ENCODE data around the gene ITLN2.
"Not testable (repeated sequence)": the region's sequence is repeated elsewhere in the genome, so short reads cannot be mapped to it uniquely, and the experiment has no call there.

ITLN2 gene

DNA sequence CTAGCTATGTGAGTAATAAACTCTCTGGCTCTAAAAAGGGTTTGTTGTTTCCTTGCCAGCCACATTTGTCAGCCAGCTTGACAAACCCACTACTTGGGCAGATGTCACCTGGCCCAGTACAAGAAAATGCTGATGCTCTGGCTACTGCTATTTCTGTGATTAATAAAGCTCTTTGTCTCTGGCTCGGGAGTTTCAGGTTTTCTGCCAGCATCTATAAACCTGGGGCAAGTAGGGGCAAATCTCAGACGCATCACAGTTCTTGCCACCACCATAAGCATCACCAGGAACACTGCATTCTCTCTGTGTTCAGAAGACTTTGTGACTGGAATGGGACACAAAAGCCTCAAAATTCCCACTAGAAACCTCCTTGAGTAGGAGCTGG, 2.5 kb downstream of the ITLN2 start:
- no peak for DNase-seq

DNA sequence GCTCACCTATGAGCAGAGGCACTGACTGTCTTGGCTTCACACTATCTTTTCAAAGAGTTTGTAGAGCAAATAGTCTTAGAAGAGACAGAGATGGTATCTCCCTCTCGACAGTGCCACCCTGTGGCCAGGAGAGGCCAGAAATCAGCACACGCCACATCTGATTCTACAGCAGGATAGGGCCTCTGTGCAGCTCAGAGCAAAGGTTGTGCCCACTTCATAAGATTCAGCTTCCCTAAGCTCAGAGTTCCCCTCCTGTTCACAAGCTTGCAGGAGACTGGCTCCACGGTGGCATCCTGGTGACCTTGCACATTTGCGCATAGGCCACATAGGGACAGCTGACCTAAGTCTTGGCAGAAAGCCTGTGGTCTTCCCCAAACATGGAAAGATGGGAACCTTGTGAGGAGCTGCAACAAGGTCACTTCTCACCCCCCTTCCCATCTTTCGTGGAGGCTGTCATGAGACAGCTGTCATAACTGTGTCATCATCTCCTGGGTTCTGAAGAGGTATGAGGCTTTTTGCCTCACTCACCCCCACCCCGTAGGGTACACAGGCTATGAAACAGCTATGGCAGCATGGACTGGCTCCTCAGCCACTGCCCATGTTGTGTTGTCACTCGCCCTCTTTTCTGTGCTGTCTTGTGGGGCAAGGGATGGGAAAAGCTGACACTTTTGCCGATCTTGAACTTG, 3.0 kb downstream of the ITLN2 start:
- peak; percentile 39 to 79 (median 56) for DNase-seq

DNA sequence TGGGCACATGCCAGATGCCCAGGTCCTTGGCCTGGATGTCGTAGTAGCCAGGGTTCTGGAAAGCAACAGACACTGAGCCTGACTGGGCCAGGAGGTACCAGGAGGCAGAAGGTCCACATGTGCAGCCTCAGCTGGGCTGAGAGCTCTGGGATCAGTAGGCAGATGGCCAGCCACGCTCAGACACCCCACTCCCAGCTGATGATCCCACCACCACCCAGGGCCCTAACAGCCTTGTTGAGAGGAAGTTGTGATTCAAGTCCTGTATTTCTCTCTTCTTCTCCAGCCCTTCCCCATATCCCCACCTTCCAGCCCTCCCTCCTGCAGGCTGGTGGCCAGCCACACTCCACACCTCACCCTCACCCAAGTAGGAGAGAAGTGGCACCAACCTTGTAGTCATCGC, 4.0 kb downstream of the ITLN2 start:
- DNase-seq: no peak

DNA sequence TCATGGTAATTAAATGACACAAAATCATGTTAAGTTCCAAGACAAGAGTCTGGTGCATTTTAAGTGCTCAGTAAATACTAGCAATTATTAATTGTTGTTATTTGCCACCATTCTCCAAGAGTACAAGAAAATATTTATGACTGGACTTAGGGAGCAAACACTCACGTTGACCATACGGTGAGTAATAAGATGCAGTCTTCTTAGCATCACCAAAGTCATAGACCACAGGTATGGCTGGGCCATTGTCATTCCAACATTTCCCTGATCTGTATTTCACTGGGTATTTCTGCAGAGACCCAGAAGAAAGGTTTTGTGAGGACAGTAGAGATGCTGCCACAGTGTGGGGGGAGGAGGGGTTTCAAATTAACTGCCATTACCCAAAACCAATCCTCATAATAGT, 4.7 kb downstream of the ITLN2 start:
- no peak for DNase-seq

DNA sequence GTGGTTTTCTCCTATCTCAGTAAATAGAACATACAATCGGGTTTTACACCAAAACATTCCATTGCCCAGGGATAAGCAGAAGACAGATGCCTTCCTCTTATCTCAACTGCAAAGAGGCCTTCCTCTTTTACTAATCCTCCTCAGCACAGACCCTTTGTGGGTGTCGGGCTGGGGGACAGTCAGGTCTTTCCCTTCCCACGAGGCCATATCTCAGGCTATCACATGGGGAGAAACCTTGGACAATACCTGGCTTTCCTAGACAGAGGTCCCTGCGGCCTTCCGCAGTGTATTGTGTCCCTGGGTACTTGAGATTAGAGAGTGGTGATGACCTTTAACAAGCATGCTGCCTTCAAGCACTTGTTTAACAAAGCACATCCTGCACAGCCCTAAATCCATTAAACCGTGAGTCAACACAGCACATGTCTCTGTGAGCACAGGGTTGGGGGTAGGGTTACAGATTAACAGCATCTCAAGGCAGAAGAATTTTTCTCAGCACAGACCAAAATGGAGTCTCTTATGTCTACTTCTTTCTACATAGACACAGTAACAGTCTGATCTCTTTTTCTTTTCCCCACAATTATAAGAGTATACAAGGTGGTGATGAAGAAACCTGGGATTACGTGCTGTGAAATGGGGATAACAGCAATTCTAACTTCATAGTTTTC, 5.3 kb downstream of the ITLN2 start:
- DNase-seq: not testable (repeated sequence)

DNA sequence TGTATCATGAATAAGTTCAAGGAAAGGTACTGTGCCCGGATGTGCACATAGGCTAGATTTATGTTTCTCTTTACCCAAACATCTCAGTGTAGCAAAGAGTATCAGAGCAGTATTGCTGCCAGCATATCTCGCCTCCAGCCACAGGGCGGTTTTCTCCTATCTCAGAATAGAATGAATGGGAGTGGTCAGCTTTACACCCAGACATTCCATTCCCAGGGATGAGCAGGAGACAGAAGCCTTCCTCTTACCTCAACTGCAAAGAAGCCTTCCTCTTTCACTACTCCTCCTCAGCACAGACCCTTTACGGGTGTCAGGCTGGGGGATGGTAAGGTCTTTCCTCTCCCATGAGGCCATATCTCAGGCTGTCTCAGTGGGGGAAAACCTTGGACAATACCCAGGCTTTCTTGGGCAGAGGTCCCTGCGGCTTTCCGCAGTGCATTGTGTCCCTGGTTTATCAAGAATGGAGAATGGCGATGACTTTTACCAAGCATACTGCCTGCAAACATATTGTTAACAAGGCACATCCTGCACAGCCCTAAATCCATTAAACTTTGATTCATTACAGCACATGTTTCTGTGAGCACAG, 7.3 kb downstream of the ITLN2 start:
- DNase-seq: not testable (repeated sequence)

DNA sequence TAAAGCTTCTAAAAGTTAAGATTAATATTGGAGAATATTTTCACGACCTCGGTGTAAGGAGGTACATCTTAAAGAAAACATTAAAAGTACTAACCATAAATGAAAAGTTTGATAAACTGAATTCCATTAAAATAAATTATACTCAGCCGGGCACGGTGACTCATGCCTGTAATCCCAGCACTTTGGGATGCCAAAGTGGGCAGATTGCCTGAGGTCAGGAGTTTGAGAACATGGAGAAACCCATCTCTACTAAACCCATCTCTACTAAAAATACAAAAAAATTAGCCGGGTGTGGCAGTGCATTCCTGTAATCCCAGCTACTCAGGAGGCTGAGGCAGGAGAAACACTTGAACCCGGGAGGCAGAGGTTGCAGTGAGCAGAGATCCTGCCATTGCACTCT, 8.7 kb downstream of the ITLN2 start:
- DNase-seq: not testable (repeated sequence)

DNA sequence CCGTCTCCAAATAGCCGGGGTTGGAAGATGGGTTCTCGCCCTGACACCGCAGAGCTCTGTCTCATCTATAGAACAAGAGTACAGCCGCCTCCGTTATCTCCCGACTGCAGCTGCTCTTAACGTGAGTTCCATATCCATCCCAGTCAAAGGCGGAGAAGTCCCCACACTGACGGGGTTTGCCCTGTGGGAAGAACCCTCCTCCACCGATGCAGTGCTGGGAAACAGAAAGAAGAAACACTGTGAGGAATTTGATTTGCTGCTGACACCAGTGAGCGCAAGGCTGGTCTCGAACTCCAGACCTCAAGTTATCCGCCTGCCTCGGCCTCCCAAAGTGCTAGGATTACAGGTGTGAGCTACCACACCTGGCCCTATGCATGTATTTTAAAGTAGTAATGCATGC, 9.5 kb downstream of the ITLN2 start:
- DNase-seq: no peak

DNA sequence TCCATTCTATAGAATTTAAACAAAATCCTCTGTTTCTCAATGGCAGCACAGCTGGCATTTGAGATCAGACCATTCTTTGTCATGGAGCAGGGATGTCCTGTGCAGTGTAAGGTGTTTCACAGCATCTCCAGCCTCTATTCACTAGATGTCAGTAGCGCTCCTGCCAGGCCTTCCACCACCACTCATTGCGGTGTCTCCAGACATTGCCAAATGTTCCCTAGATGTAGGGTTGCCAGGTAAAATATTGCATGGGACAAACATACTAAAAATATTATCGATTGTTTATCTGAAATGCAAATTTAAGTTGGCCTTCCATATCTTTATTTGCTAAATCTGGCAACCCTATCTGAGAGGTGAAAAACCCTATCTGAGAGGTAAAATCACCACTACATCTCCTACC, 11.7 kb downstream of the ITLN2 start:
- DNase-seq: peak in 1 of 6 experiments; percentile 5

DNA sequence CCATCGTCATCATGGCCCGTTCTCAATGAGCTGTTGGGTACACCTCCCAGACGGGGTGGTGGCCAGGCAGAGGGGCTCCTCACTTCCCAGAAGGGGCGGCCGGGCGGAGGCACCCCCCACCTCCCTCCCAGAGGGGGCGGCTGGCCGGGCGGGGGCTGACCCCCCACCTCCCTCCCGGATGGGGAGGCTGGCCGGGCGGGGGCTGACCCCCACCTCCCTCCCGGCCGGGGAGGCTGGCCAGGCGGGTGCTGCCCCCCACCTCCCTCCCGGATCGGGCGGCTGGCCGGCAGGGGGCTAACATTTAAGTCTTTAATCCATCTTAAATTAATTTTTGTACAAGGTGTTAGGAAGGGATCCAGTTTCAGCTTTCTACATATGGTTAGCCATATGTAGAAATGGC, 17.9 kb downstream of the ITLN2 start:
- DNase-seq: not testable (repeated sequence)

DNA sequence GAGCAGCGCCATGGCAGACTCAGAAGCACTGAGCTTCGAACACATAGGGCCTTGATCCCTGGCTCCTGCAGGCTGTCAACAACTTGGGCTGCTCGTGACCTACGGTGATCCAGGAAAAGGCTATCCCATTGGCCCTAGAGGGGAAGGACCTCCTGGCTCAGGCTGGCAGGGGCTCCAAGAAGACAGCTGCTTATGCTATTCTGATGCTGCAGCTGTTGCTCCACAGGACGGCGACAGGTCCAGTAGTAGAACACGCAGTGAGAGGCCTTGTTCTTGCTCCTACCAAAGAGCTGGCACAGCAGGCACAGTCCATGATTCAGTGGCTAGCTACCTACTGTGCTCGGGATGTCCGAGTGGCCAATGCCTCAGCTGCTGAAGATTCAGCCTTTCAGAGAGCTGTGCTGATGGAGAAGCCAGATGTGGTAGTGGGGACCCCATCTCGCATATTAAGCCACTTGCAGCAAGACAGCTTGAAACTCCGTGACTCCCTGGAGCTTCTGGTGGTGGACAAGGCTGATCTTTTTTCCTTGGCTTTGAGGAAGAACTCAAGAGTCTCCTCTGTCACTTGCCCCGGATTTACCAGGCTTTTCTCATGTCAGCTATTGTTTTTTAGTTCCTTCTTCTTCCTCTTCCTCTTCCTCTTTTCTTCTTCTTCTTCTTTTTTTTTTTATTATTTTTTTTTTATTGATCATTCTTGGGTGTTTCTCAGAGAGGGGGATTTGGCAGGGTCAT, 18.9 kb downstream of the ITLN2 start:
- no peak for DNase-seq

DNA sequence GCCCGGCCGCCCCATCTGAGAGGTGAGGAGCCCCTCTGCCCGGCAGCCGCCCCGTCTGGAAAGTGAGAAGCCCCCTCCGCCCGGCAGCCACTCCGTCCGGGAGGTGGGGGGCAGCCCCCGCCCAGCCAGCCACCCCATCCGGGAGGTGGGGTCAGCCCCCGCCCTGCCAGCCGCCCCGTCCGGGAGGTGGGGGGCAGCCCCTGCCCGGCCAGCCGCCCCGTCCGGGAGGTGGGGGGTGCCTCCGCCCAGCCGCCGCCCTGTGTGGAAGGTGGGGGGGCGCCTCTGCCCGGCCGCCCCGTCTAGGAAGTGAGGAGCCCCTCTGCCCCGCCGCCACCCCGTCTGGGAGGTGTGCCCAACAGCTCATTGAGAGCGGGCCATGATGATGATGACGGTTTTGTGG, 21.3 kb downstream of the ITLN2 start:
- DNase-seq: not testable (repeated sequence)

DNA sequence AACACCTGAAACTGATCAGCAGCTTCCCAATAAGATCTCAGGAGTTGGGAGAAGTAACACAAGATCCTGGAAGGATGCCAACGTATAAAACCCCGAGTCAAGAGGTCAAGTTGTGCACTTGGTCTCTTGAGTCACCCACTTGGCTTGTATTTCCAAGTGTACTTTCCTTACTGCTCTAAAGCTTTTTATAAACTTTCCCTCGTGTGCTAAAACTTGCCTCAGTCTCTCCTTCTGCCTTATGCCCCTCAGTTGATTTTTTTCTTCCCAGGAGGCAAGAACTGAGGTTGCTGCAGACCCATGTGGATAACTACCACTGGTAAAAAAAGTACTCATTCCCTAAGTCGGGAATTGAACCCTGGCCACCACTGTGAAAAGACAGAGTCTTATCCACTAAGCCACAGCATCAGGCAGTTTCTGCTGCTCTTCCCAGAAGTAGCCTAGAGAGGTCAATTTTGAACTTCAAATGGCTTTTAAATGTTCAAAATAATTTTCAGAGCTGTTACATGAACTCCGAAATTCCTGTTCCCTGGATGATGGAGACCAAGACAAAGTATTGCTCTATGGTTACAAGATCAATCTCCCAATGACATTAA, 28.9 kb downstream of the ITLN2 start:
- no peak for DNase-seq

DNA sequence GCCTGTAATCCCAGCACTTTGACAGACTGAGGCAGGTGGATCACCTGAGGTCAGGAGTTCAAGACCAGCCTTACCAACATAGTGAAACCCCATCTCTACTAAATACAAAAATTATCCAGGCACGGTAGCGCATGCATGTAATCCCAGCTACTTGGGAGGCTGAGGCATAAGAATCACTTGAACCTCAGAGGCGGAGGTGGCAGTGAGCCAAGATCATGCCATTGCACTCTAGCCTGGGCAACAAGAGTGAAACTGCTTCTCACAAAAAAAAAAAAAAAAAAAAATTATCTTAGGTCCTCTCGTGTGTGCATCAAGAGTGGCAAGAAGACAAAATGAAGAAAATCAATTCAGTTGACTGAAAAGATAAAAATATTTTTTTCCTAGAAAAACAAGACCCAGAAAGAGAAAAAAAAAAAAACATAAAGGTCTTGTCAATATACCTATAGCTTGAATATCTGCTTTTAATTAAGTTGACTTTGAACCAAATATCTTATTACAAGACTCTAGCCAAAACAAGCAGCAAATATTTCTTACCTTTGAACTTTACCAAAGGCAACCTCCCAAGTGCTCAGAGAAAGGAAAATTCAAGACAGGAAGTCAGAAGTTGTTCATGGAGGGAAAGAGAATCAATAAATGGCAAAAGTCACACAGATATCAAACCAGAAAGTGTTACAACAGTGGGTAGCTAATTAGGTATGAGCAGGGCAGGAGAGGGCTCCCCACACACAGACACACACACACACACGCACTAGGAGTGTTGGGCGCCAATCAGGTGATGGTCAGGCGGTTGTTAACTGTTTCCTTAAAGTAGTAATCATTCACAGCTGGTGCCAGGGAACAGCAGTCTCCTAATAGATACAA, 29.6 kb downstream of the ITLN2 start:
- DNase-seq: no peak

DNA sequence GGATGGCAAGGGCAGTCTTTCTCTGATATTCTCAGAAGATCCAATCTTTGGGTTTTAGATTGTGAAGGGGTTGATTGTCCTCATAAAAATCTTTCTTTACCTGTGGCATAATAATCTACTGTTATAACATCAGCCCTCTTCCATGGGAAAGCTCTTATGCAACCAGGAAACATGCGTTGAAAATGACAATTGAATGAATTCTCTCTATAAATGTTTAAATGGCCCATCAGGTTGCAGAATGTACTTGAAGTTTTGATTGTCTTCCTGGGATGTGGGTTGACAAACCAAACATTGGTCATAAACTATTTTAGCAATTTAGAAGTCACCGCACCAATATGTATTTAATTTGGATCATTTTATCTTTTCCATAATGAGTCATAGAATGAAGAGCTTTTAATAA, 37.9 kb downstream of the ITLN2 start:
- no peak for DNase-seq

DNA sequence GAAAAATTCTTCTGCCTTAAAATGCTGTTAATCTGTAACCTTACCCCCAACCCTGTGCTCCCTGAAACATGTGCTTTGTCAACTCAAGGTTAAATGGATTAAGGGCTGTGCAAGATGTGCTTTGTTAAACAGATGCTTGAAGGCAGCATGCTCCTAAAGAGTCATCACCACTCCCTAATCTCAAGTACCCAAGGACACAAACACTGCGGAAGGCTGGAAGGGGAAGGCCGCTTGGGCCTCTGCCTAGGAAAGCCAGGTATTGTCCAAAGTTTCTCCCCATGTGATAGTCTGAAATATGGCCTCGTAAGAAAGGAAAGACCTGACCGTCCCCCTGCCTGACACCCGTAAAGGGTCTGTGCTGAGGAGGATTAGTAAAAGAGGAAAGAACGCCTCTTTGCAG, 41.4 kb downstream of the ITLN2 start:
- not testable (repeated sequence) for DNase-seq

DNA sequence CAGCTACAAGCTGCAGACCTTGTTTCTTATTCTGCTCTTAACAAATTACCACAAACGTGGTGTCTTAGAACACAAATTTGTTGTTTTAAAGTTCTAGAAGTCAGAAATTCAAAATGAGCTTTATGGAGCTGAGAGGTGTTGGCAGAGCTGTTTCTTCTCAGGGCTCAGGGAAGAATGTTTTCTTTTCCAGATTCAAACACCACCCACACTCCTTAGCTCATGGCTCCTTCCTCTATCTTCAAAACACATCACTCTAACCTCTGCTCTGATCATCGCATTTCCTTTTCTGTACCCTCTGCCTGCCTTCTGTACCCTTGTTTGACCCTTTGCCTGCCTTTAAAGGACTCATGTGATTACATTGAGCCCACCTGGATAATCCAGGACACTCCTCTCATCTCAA, 42.7 kb downstream of the ITLN2 start:
- DNase-seq: no peak

DNA sequence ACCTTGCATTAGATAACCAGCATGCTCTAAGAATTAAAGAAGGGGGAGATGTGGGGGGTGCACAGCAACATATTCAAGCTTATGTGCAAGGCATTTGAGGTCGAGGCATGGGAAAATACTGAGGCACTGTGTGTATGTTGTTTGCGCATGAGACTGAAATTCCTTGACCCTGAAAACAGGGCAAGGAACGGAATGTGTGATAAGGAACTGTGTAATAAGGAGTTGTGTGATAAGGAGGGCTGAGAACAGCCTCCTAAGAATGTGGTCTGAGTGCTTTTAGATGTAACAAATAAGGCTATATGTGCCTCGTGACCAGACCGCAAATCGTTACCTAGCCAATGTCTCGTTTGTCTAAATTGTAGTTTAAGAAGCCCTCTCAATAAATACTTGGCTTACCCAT, 43.2 kb downstream of the ITLN2 start:
- DNase-seq: no peak

DNA sequence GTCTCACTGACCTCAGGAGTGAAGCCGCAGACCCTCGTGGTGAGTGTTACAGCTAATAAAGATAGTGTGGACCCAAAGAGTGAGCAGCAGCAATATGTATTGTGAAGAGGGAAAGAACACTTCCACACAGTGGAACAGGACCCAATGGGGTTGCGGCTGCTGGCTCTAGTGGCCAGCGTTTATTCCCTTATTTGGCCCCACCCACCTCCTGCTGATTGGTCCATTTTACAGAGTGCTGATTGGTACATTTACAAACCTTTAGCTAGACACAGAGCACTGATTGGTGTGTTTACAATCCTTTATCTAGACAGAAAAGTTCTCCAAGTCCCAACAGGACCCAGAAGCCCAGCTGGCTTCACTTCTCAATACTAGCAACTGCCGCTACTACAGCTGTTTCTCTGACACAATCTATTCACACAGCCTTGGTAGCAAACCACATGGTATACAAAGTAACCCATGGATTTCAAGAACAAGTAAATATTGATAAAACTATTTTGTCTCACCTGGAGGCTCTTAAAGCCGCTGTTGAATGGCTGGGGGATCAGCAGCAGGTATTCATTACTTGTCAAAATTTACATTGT, 44.3 kb downstream of the ITLN2 start:
- DNase-seq: no peak

DNA sequence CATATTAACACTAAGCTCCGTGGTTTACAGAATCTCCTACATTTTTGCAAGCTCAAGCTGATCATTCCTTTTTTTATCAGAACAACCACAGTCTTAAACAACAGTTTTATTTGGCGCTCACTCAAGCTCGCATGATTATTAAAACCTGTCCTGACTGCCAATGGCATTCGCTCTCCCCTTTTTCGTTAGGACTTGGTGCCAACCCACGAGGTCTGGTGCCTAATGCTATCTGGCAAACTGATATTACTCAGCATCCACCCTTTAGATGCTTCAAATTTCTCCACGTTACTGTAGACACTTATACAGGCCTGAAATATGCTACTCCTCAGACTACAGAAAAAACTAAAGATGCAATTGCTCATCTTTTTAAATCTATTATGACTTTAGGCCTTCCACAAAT, 46.6 kb downstream of the ITLN2 start:
- no peak for DNase-seq

DNA sequence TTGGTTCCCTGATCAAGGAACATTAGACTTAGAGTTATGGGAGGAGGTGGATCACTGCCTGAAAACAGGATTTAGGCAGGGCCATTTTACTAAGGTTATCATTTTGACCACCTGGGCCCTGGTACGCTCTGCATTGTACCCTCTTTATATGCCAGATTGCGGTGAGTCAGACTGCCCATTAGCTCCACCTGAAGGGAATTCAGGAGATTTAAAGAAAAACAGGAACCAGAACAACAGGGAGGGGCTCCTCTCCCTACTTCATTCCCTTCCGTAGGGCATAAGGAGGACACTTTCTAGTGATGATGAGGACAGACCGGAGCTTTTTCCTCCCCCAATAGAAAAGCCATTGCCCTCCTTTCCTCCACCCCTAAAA, 49.0 kb downstream of the ITLN2 start:
- DNase-seq: no peak

All from stimulated activated naive CD4-positive, alpha-beta T cell (primary cell).